Neural cell (in vitro differentiated cells): ENCODE measurements around the gene ING4. TPM values are rescaled to one million over a fixed set of nuclear protein-coding genes. Genes with fewer than 3 reads are reported as not detected.

Source experiments
- H2AFZ ChIP-seq: fragments of 200-600, 300-800 bp; sonication (generic), shearing (Covaris generic); 2 replicates; pipeline ENCODE4 v1.6.0; 2014; ENCODE audit warnings: low read depth, mild to moderate bottlenecking, antibody characterized with exemption, low read length, moderate library complexity
- H3F3A ChIP-seq: fragments of 200-600 bp; shearing (Covaris generic); 2 replicates; pipeline ENCODE4 v1.6.1; 2016; ENCODE audit warnings: mild to moderate bottlenecking, moderate library complexity, mixed read lengths, antibody characterized with exemption, low read length; ENCODE audit not compliant: insufficient read depth, poor library complexity, severe bottlenecking
- H3K27ac ChIP-seq: fragments of 200-600, 300-800 bp; sonication (generic), shearing (Covaris generic); 2 replicates; pipeline ENCODE4 v1.5.1; 2014; ENCODE audit warnings: mild to moderate bottlenecking, low read length, moderate library complexity
- H3K27me3 ChIP-seq: fragments of 300-800, 200-600 bp; sonication (generic), shearing (Covaris generic); 2 replicates; pipeline ENCODE4 v1.6.0; 2014; ENCODE audit warnings: mild to moderate bottlenecking, low read depth, low read length, moderate library complexity; ENCODE audit not compliant: insufficient read depth
- H3K36me3 ChIP-seq: fragments of 300-800, 200-600 bp; sonication (generic), shearing (Covaris generic); 2 replicates; pipeline ENCODE4 v1.5.1; 2014; ENCODE audit warnings: mild to moderate bottlenecking, antibody characterized with exemption, low read length, moderate library complexity; ENCODE audit not compliant: insufficient read depth
- H3K4me2 ChIP-seq: fragments of 300-800, 200-600 bp; sonication (generic), shearing (Covaris generic); 2 replicates; pipeline ENCODE4 v1.6.0; 2014; ENCODE audit warnings: mild to moderate bottlenecking, low read length
- H3K4me3 ChIP-seq: fragments of 300-800, 200-600 bp; sonication (generic), shearing (Covaris generic); 2 replicates; pipeline ENCODE4 v1.5.1; 2014; ENCODE audit warnings: mild to moderate bottlenecking, low read length, moderate library complexity
- H3K79me2 ChIP-seq: fragments of 200-600 bp; shearing (Covaris generic); replicated peaks from 2 replicates; pipeline ENCODE4 v1.6.0; 2014; ENCODE audit warnings: mild to moderate bottlenecking, low read length, moderate library complexity; ENCODE audit not compliant: insufficient read depth
- H3K9ac ChIP-seq: fragments of 300-800, 200-600 bp; sonication (generic), shearing (Covaris generic); 2 replicates; pipeline ENCODE4 v1.6.1; 2016; ENCODE audit warnings: mild to moderate bottlenecking, low read length, mixed read lengths
- H3K9me2 ChIP-seq: fragments of 200-600 bp; shearing (Covaris generic); 2 replicates; pipeline ENCODE4 v1.6.1; 2016; ENCODE audit warnings: mild to moderate bottlenecking, low read length, mixed read lengths; ENCODE audit not compliant: insufficient read depth
- H3K9me3 ChIP-seq: fragments of 200-600, 300-800 bp; sonication (generic), shearing (Covaris generic); 2 replicates; pipeline ENCODE4 v1.6.1; 2016; ENCODE audit warnings: mild to moderate bottlenecking, mixed run types, low read length, moderate library complexity, mixed read lengths
- H4K20me1 ChIP-seq: fragments of 200-600 bp; shearing (Covaris generic); 2 replicates; pipeline ENCODE4 v1.6.1; 2016; ENCODE audit warnings: mild to moderate bottlenecking, mixed run types; ENCODE audit not compliant: insufficient read depth
- CTCF ChIP-seq: fragments of 450-650 bp; IDR thresholded peaks from 2 replicates; pipeline ENCODE4 v1.5.1; 2014; ENCODE audit warnings: antibody characterized with exemption, mild to moderate bottlenecking, moderate library complexity; ENCODE audit not compliant: poor library complexity, severe bottlenecking
- EP300 ChIP-seq: fragments of 450-650 bp; conservative IDR thresholded peaks from 2 replicates; pipeline ENCODE4 v1.6.1; 2014; ENCODE audit warnings: antibody characterized with exemption, mild to moderate bottlenecking, moderate library complexity; ENCODE audit not compliant: poor library complexity, severe bottlenecking
- EZH2 ChIP-seq: fragments of 200-600, 300-800 bp; shearing (Covaris generic), sonication (generic); IDR thresholded peaks from 2 replicates; pipeline ENCODE4 v1.6.1; 2014; ENCODE audit warnings: antibody characterized with exemption, low read length, borderline replicate concordance, mild to moderate bottlenecking; ENCODE audit not compliant: insufficient read depth, poor library complexity, severe bottlenecking
- MXI1 ChIP-seq: fragments of 450-650 bp; conservative IDR thresholded peaks from 2 replicates; pipeline ENCODE4 v1.6.1; 2014; ENCODE audit warnings: antibody characterized with exemption, mild to moderate bottlenecking; ENCODE audit not compliant: poor library complexity, severe bottlenecking
- POLR2AphosphoS5 ChIP-seq: IDR thresholded peaks from 2 replicates; pipeline ENCODE4 v1.6.1; 2012
- RAD21 ChIP-seq: fragments of 450-650 bp; conservative IDR thresholded peaks from 2 replicates; pipeline ENCODE4 v1.6.1; 2014; ENCODE audit warnings: antibody characterized with exemption, mild to moderate bottlenecking, moderate library complexity
- REST ChIP-seq: IDR thresholded peaks from 2 replicates; pipeline ENCODE4 v1.6.1; 2012; ENCODE audit warnings: borderline replicate concordance
- SMC3 ChIP-seq: fragments of 450-650 bp; conservative IDR thresholded peaks from 2 replicates; pipeline ENCODE4 v1.6.1; 2014; ENCODE audit warnings: antibody characterized with exemption, mild to moderate bottlenecking, moderate library complexity; ENCODE audit not compliant: poor library complexity
- TAF1 ChIP-seq: IDR thresholded peaks from 2 replicates; pipeline ENCODE4 v1.6.1; 2012; ENCODE audit warnings: low read depth
- polyA plus RNA-seq: library from polyadenylated mRNA; depleted of rRNA; stranded (reverse); fragments of >200 nt; gene quantifications from 2 replicates; pipeline ENCODE4 v1.2.3, GENCODE V29; 2014

ING4 gene
- polyA plus RNA-seq, 1 donor from 2014 or later, result 540 TPM

GRCh38 chr12:6653987-6654386 lies 8.9 kb downstream of the ING4 start:
- peaks cover 10% of the 10 kb centered on the region for H3K36me3 ChIP-seq
- TF ChIP-seq CTCF, result no peak
- TF ChIP-seq TAF1, result no peak
- TF ChIP-seq RAD21, result no peak
- TF ChIP-seq MXI1, result no peak
- TF ChIP-seq REST, result no peak
- TF ChIP-seq EZH2, result no peak
- no peak for TF ChIP-seq EP300
- no peak for TF ChIP-seq POLR2AphosphoS5
- TF ChIP-seq SMC3, result no peak
- no peaks in the 10 kb centered on the region for H3K27me3 ChIP-seq
- H3K9me3 ChIP-seq, result no peaks in the 10 kb centered on the region
- no peak overlapping the region for H2AFZ ChIP-seq
- H3K4me2 ChIP-seq, result no peak overlapping the region
- H3K9me2 ChIP-seq, result no peaks in the 10 kb centered on the region
- H3K27ac ChIP-seq, result no peak overlapping the region
- H3K79me2 ChIP-seq, result peaks cover 9% of the 10 kb centered on the region
- H3K4me3 ChIP-seq, result no peak overlapping the region
- H3F3A ChIP-seq, result no peaks in the 10 kb centered on the region
- H4K20me1 ChIP-seq, result no peaks in the 10 kb centered on the region
- H3K9ac ChIP-seq, result no peak overlapping the region

DNA sequence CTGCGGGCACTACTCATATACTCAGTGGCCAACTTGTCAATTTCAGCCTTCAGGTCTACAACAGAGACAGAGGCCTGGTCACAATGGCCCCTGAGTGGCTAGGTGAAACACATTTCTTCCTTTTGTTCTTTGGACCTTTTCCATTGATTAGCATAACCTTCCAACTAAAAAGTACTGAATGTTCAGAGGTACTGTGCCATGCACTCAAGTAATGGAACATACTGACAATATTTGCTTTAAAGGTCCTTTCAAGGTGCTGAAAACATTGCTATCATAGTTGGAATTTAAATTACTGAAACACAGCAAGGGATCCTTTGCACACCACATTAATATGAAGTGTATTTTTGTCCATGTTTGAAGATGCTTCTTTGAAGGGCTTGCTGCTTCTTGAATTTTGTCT lies 9.6 kb downstream of the ING4 start:
- Histone ChIP-seq H4K20me1 (no peaks in the 10 kb centered on the region), H3K27me3 (no peaks in the 10 kb centered on the region), H3K36me3 (peaks cover 10% of the 10 kb centered on the region), H3K4me3 (no peak overlapping the region), H3K9me2 (no peaks in the 10 kb centered on the region), H3K79me2 (peaks cover 3% of the 10 kb centered on the region), H3K27ac (no peak overlapping the region), H3F3A (no peaks in the 10 kb centered on the region), H2AFZ (no peak overlapping the region), H3K9ac (no peak overlapping the region), H3K4me2 (no peak overlapping the region), H3K9me3 (no peaks in the 10 kb centered on the region)
- no peak for TF ChIP-seq RAD21
- TF ChIP-seq EZH2, result no peak
- no peak for TF ChIP-seq MXI1
- TF ChIP-seq TAF1, result no peak
- no peak for TF ChIP-seq POLR2AphosphoS5

DNA sequence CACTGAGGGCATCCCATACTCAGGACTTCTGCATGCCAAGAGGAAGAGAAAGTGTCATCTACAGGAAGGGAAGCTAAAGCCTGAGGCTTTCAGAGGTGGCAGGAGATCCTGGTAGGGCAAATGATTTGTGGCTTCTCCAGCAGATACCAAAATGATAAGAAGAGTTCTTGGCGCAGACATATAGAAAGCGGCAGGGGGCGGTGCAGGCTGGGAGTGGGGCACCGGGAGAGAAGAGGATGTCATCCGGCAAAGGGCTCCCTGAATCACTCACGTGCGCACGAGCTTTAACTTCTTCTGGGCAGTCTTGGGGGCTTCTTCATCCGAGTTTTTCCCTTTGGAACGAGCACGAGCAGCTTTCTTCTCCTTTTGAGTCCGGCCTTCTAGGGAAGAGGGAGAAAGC lies 10.5 kb downstream of the ING4 start:
- Histone ChIP-seq H3K9me3 (no peaks in the 10 kb centered on the region), H2AFZ (no peak overlapping the region), H4K20me1 (no peaks in the 10 kb centered on the region), H3K9me2 (no peaks in the 10 kb centered on the region), H3F3A (no peaks in the 10 kb centered on the region), H3K4me2 (no peak overlapping the region), H3K79me2 (no peaks in the 10 kb centered on the region), H3K27ac (no peak overlapping the region), H3K27me3 (no peaks in the 10 kb centered on the region), H3K9ac (no peak overlapping the region), H3K4me3 (no peak overlapping the region), H3K36me3 (peaks cover 10% of the 10 kb centered on the region)
- no peak for TF ChIP-seq POLR2AphosphoS5
- TF ChIP-seq REST, result no peak
- TF ChIP-seq TAF1, result no peak
- no peak for TF ChIP-seq RAD21
- TF ChIP-seq SMC3, result no peak
- no peak for TF ChIP-seq EZH2
- TF ChIP-seq MXI1, result no peak
- no peak for TF ChIP-seq EP300
- no peak for TF ChIP-seq CTCF
